ENCODE results near the gene SMPD4.
"Not testable (repeated sequence)": the region's sequence is repeated elsewhere in the genome, so short reads cannot be mapped to it uniquely, and the experiment has no call there.

DNA sequence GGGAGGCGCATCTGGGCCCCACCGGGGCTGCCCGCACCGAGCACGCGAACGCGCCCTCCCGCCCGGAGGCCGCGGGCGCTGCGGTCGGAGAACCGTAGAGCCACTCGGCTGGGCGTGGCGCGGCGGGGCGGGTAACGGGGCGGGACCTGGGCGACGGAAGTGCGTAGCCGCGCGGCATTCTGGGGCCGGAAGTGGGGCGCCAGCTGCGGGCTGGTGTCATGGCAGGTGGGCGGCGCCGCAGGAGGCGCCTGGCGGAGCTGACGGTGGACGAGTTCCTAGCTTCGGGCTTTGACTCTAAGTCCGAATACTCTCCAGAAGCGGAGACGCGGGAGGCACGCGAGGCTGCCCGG is 47.7 kb upstream of the SMPD4 start:
- TF ChIP-seq, protein P1, sequence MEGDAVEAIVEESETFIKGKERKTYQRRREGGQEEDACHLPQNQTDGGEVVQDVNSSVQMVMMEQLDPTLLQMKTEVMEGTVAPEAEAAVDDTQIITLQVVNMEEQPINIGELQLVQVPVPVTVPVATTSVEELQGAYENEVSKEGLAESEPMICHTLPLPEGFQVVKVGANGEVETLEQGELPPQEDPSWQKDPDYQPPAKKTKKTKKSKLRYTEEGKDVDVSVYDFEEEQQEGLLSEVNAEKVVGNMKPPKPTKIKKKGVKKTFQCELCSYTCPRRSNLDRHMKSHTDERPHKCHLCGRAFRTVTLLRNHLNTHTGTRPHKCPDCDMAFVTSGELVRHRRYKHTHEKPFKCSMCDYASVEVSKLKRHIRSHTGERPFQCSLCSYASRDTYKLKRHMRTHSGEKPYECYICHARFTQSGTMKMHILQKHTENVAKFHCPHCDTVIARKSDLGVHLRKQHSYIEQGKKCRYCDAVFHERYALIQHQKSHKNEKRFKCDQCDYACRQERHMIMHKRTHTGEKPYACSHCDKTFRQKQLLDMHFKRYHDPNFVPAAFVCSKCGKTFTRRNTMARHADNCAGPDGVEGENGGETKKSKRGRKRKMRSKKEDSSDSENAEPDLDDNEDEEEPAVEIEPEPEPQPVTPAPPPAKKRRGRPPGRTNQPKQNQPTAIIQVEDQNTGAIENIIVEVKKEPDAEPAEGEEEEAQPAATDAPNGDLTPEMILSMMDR (IDR thresholded peaks at IDR 0.05) = not testable (repeated sequence)
- TF ChIP-seq POLR2A (IDR thresholded peaks at IDR 0.05) = not testable (repeated sequence)

Data from thyroid gland (tissue), 4 donors.